Nephron (organoid): ENCODE measurements around the gene HMBS.
A peak's percentile ranks its signal among the peaks of the same experiment; 100 is the strongest.

Experiments used
- H3K27ac Mint-ChIP-seq, 3 experiments: 2 replicates each; pipeline ENCODE4 v1.8.0; 2020; ENCODE audit warnings: mixed read lengths in 3 of 3, mild to moderate bottlenecking in 2 of 3, moderate library complexity in 1 of 3
- H3K27me3 Mint-ChIP-seq: 2 replicates; pipeline ENCODE4 v1.8.0; 2021; ENCODE audit warnings: low read depth, mild to moderate bottlenecking, moderate library complexity, mixed read lengths
- H3K36me3 Mint-ChIP-seq: 2 replicates; pipeline ENCODE4 v1.8.0; 2020; ENCODE audit warnings: low read depth, mixed read lengths
- H3K4me1 Mint-ChIP-seq: 2 replicates; pipeline ENCODE4 v1.8.0; 2020; ENCODE audit warnings: mixed read lengths
- H3K4me3 Mint-ChIP-seq, 3 experiments: 2 replicates each; pipeline ENCODE4 v1.8.0; 2020; ENCODE audit warnings: mild to moderate bottlenecking in 3 of 3, mixed read lengths in 3 of 3, moderate library complexity in 2 of 3
- H3K9me3 Mint-ChIP-seq: 2 replicates; pipeline ENCODE4 v1.8.0; 2020; ENCODE audit warnings: mixed read lengths
- TF ChIP-seq, protein P1 (sequence below), 3 experiments: fragments of 200-600 bp; sonication (generic); IDR thresholded peaks; one replicate each; pipeline ENCODE4 v1.5.0; 2021; ENCODE audit warnings: antibody characterized with exemption in 3 of 3; ENCODE audit not compliant: unreplicated experiment in 3 of 3

HMBS gene

GRCh38 chr11:119109843-119110242 lies 25.2 kb downstream of the HMBS start:
- no peaks in the 10 kb centered on the region for H3K9me3 Mint-ChIP-seq
- H3K4me3 Mint-ChIP-seq = peak overlapping the region; percentile 82 to 91 (median 89)
- no peaks in the 10 kb centered on the region for H3K27me3 Mint-ChIP-seq
- H3K4me1 Mint-ChIP-seq = peaks cover 40% of the 10 kb centered on the region
- peaks cover 17% of the 10 kb centered on the region for H3K36me3 Mint-ChIP-seq
- H3K27ac Mint-ChIP-seq = no peak overlapping the region
- TF ChIP-seq, protein P1, sequence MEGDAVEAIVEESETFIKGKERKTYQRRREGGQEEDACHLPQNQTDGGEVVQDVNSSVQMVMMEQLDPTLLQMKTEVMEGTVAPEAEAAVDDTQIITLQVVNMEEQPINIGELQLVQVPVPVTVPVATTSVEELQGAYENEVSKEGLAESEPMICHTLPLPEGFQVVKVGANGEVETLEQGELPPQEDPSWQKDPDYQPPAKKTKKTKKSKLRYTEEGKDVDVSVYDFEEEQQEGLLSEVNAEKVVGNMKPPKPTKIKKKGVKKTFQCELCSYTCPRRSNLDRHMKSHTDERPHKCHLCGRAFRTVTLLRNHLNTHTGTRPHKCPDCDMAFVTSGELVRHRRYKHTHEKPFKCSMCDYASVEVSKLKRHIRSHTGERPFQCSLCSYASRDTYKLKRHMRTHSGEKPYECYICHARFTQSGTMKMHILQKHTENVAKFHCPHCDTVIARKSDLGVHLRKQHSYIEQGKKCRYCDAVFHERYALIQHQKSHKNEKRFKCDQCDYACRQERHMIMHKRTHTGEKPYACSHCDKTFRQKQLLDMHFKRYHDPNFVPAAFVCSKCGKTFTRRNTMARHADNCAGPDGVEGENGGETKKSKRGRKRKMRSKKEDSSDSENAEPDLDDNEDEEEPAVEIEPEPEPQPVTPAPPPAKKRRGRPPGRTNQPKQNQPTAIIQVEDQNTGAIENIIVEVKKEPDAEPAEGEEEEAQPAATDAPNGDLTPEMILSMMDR (IDR thresholded peaks at IDR 0.05; ENCODE audit: unreplicated experiment in 3 of 3) = no peak

- H3K4me3 Mint-ChIP-seq = peak overlapping the region in 2 of 3 experiments; percentile 17 to 89
- no peaks in the 10 kb centered on the region for H3K27me3 Mint-ChIP-seq
- H3K9me3 Mint-ChIP-seq = no peaks in the 10 kb centered on the region
- peaks cover 21% of the 10 kb centered on the region for H3K36me3 Mint-ChIP-seq
- TF ChIP-seq, protein P1 (IDR thresholded peaks at IDR 0.05; ENCODE audit: unreplicated experiment in 3 of 3) = no peak
- H3K27ac Mint-ChIP-seq = no peak overlapping the region
- peaks cover 36% of the 10 kb centered on the region for H3K4me1 Mint-ChIP-seq
Measured at GRCh38 chr11:119110439-119110838, 25.8 kb downstream of the HMBS start.

DNA sequence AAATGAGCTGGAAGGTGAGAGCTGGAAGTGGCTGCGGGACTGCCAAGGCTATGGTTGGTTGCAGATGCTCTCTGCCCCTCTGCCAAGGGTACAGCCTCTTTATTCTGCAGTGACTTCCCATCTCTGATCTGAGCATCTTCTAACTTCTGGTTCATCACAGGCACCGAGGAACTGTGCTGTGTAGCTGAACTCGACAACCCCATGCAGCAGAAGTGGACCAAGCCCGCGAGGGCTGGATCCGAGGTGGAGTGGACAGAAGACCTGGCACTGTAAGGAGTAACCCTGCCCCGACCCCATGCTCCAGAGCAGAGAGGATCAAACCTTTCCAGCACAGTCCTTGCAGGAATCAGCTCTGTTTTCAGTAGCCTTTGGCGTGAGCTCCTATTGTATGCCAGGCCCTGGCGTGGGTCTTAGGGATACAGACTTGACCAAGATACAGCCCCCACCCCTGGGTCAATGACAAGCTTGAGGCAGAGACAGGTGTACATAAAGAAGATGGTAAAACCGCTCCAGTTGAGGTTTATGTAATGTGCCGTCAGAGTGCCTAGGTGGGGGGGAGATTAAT lies 26.8 kb downstream of the HMBS start:
- Mint-ChIP-seq H3K27ac (no peak overlapping the region), H3K27me3 (no peaks in the 10 kb centered on the region), H3K36me3 (peaks cover 25% of the 10 kb centered on the region), H3K9me3 (no peaks in the 10 kb centered on the region), H3K4me3 (no peak overlapping the region), H3K4me1 (peaks cover 29% of the 10 kb centered on the region)
- TF ChIP-seq, protein P1 (IDR thresholded peaks at IDR 0.05; ENCODE audit: unreplicated experiment in 3 of 3) = no peak

GRCh38 chr11:119112314-119113020 lies 27.8 kb downstream of the HMBS start:
- Mint-ChIP-seq H3K27ac (no peak overlapping the region), H3K27me3 (no peaks in the 10 kb centered on the region), H3K36me3 (peaks cover 25% of the 10 kb centered on the region), H3K4me3 (no peak overlapping the region), H3K9me3 (no peaks in the 10 kb centered on the region), H3K4me1 (peaks cover 23% of the 10 kb centered on the region)
- TF ChIP-seq, protein P1 (IDR thresholded peaks at IDR 0.05; ENCODE audit: unreplicated experiment in 3 of 3) = no peak

DNA sequence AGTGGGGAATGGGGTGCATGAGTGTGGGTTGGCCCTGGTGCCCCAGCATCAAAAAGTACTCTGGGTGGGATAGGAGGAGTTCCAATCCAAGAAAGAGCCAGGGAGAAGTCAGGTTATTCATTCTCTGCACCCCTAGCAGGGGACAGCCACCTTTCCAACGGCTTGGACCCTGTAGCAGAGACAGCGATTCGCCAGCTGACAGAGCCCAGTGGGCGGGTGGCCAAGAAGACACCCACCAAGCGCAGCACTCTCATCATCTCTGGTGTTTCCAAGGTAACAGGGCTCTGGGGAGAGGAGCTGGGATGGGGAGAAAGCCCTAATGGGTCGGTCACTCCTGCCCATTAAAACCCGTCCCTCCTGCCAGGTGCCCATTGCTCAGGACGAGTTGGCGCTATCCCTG lies 29.0 kb downstream of the HMBS start:
- H3K4me3 Mint-ChIP-seq = no peak overlapping the region
- H3K27me3 Mint-ChIP-seq = no peaks in the 10 kb centered on the region
- H3K4me1 Mint-ChIP-seq = peaks cover 15% of the 10 kb centered on the region
- H3K36me3 Mint-ChIP-seq = peaks cover 25% of the 10 kb centered on the region
- H3K27ac Mint-ChIP-seq = no peak overlapping the region
- H3K9me3 Mint-ChIP-seq = no peaks in the 10 kb centered on the region
- TF ChIP-seq, protein P1 (IDR thresholded peaks at IDR 0.05; ENCODE audit: unreplicated experiment in 3 of 3) = no peak

DNA sequence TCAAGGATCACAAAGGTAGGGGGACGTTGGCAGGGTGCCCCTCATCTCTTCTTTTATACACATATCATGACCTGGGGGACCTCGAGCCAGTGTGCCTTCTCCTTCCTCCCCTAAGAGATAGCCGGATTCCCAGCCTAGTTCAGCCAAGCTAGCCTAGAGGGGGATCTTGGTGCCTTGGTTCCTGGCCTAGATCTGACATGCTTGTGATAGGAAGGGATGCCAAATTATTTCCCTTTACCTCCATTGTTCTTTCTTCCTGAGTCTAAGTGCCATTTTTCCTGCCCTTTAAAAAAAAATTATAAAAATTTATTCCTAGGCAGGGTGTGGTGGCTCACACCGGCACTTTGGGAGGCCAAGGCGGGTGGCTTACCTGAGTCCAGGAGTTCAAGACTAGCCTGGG lies 29.7 kb downstream of the HMBS start:
- Mint-ChIP-seq H3K27me3 (no peaks in the 10 kb centered on the region), H3K27ac (no peak overlapping the region), H3K36me3 (peaks cover 25% of the 10 kb centered on the region), H3K4me3 (no peak overlapping the region), H3K9me3 (no peaks in the 10 kb centered on the region), H3K4me1 (peaks cover 8% of the 10 kb centered on the region)
- TF ChIP-seq, protein P1 (IDR thresholded peaks at IDR 0.05; ENCODE audit: unreplicated experiment in 3 of 3) = no peak
